Small intestine (tissue), 7 donors: Measurements from ENCODE around the gene FOXL2. TPM values are rescaled to one million over a fixed set of nuclear protein-coding genes. Genes with fewer than 3 reads are reported as not detected.
A peak's percentile ranks its signal among the peaks of the same experiment; 100 is the strongest.

Experiments
- DNase-seq, 2 donors: peaks; one replicate each; pipeline versions ENCODE4 v3.0.0 to v3.0.0-alpha.2; 2013
- FAIRE-seq: peaks from 2 replicates; lab custom pipeline; 2012; peaks lifted over from hg19 to GRCh38; lab: Jason Lieb, UNC
- H3K27ac ChIP-seq, 3 donors: one replicate each; pipeline ENCODE4 v1.5.1; 2013; ENCODE audit warnings: low read length in 2 of 3, mild to moderate bottlenecking in 2 of 3, control low read depth in 1 of 3, inconsistent platforms in 1 of 3, low read depth in 1 of 3, moderate library complexity in 1 of 3
- H3K27me3 ChIP-seq, 3 donors: one replicate each; pipeline ENCODE4 v1.6.1; 2013; ENCODE audit warnings: low read length in 3 of 3, inconsistent platforms in 1 of 3; ENCODE audit not compliant: control insufficient read depth in 3 of 3, insufficient read depth in 3 of 3
- H3K36me3 ChIP-seq, 3 donors: one replicate each; pipeline ENCODE4 v1.6.1; 2013; ENCODE audit warnings: low read length in 3 of 3, inconsistent platforms in 1 of 3, low read depth in 1 of 3, mild to moderate bottlenecking in 1 of 3, moderate library complexity in 1 of 3; ENCODE audit not compliant: control insufficient read depth in 3 of 3, insufficient read depth in 2 of 3
- H3K4me1 ChIP-seq, 3 donors: one replicate each; pipeline ENCODE4 v1.6.1; 2013; ENCODE audit warnings: low read length in 2 of 3, inconsistent platforms in 1 of 3, low read depth in 1 of 3, mild to moderate bottlenecking in 1 of 3, moderate library complexity in 1 of 3; ENCODE audit not compliant: control insufficient read depth in 3 of 3, insufficient read depth in 2 of 3
- H3K4me3 ChIP-seq, 3 donors: one replicate each; pipeline ENCODE4 v1.5.1; 2013; ENCODE audit warnings: low read length in 3 of 3, control low read depth in 1 of 3, inconsistent platforms in 1 of 3, low read depth in 1 of 3, mild to moderate bottlenecking in 1 of 3, moderate library complexity in 1 of 3
- H3K9me3 ChIP-seq, 2 donors: one replicate each; pipeline ENCODE4 v1.6.1; 2013; ENCODE audit warnings: low read depth in 1 of 2, low read length in 1 of 2; ENCODE audit not compliant: control insufficient read depth in 2 of 2, insufficient read depth in 1 of 2
- WGBS, 3 donors: extraction: QIAGEN DNeasy Blood & Tissue Kit; methylation state at CpG; one replicate each; pipeline ENCODE4 v1.1.7; 2013; 5-methylcytosine and 5-hydroxymethylcytosine counted together
- polyA plus RNA-seq, 4 donors: library from polyadenylated mRNA; stranded (reverse) in 3 of 4; unstranded in 1 of 4; fragments of 200-250 nt in 3 of 4; fragments of 120-200 nt in 1 of 4; gene quantifications; one replicate each; pipeline versions ENCODE4 v1.2.1 to v1.2.3, GENCODE V29; 2013
- donor health status: healthy with polysubstance abuse.
- donor health status: control.
- donor health status: control.
- donor health status: Bipolar disorder and iron deficiency.
- donor health status: healthy.

Gene FOXL2
- polyA plus RNA-seq, 4 donors, result not detected

DNA sequence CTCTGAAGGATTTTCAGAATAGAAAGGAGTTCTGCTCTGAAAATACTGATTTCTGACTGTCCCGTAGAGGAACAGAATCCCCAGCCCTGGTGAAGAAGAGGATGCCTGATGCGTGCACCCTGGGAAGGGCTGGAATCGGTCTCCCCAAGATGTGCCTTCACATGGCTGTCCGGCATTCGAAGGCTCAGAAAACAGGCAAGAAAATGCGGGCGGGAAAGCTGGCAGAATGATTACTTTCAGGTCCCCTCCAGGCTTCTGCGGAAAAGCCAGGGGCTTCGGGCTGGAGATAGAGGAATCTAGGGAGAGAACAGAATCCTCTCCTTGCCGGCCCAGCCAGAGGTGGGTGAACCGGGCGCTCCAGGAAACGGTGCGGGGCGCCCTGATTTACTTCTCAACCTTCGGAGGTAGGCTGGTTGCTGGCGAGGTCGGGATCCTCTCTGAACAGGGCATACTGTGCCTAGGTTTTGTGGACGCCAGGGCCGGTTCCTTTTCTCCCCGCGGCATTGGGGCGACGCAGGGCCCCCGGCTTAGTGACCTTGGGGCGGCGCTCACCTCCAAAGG is 2.6 kb upstream of the FOXL2 start:
- Histone ChIP-seq H3K4me3 (peak overlapping the region in 1 of 3 donors; percentile 22), H3K27me3 (peaks cover 16 to 84% (median 55%) of the 10 kb centered on the region in 3 donors), H3K9me3 (no peaks in the 10 kb centered on the region), H3K36me3 (no peaks in the 10 kb centered on the region), H3K27ac (no peak overlapping the region), H3K4me1 (peaks cover 2 to 19% (median 8%) of the 10 kb centered on the region in 3 donors)
- no peak for DNase-seq
- 3 to 6% (median 4%) methylated on average over 27 of the region's 27 CpGs for WGBS, 3 donors
- FAIRE-seq, result no peak

DNA sequence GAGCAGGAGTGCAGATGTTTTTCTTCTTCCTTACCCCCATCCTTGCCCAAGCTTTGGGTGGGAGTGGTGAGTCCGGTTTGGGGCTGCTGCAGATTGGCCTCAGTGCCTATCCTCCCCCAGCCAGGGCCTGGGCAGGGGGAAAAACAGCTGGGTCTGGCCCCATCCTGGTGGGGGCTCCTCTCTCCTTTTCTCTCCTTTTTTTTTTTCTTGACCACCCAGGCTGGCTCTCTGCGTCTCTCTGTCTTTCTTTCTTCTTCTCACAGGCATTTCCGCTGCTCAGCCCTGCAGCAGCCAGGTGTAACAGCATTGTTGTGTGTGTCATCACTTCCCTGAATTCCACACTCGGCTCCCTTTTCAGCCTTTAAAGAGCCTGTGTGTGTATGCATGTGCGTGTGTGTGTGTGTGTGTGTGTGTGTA is 2.1 kb upstream of the FOXL2 start:
- Histone ChIP-seq H3K4me1 (peaks cover 2 to 23% (median 12%) of the 10 kb centered on the region in 3 donors), H3K27me3 (peaks cover 16 to 85% (median 56%) of the 10 kb centered on the region in 3 donors)
- no peak for FAIRE-seq

DNA sequence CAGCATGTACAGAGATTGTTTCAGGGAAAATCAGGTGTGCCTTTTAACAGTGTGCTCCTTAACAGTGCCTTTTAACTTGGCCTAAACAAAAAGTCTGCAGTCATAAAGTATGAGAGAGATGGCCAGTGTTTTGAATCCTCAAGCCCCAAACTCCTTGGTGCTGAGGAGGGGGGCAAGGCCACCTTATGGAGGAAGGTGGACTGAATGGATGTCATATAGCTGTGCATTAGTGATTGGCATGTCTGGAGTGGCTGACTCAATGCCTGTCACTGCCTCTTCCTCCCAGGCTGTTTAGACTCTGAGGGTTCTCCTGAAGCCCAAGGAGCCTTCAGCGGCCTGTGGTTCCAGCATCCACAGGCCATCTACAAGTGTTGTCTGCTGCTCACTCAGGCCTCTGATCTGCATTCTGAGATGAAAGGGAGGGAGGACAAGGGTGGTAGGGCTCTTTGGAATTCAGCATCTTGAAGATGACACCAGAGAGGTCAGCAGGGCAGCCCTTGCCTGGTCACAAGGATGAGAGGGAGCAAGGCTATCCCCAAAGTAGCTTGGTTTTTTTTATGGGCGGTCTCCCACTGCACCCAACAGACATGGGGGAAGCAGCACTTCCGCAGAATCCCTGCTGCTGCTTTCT is 1.5 kb upstream of the FOXL2 start:
- H3K4me3 ChIP-seq, result no peak overlapping the region
- H3K27ac ChIP-seq, result no peak overlapping the region
- DNase-seq (no peak), FAIRE-seq (no peak)
- no peaks in the 10 kb centered on the region for H3K9me3 ChIP-seq
- no peaks in the 10 kb centered on the region for H3K36me3 ChIP-seq
- peaks cover 16 to 90% (median 58%) of the 10 kb centered on the region in 3 donors for H3K27me3 ChIP-seq
- 60 to 68% (median 64%) methylated on average over 3 of the region's 3 CpGs for WGBS, 3 donors
- peaks cover 2 to 23% (median 12%) of the 10 kb centered on the region in 3 donors for H3K4me1 ChIP-seq

More for the DNA sequence above, 2.1 kb upstream of the FOXL2 start:
- no peaks in the 10 kb centered on the region for H3K36me3 ChIP-seq
- no peak overlapping the region for H3K27ac ChIP-seq
- H3K9me3 ChIP-seq, result no peaks in the 10 kb centered on the region
- 35 to 45% (median 39%) methylated on average over 5 of the region's 5 CpGs for WGBS, 3 donors
- H3K4me3 ChIP-seq, result no peak overlapping the region
- DNase-seq, result no peak

DNA sequence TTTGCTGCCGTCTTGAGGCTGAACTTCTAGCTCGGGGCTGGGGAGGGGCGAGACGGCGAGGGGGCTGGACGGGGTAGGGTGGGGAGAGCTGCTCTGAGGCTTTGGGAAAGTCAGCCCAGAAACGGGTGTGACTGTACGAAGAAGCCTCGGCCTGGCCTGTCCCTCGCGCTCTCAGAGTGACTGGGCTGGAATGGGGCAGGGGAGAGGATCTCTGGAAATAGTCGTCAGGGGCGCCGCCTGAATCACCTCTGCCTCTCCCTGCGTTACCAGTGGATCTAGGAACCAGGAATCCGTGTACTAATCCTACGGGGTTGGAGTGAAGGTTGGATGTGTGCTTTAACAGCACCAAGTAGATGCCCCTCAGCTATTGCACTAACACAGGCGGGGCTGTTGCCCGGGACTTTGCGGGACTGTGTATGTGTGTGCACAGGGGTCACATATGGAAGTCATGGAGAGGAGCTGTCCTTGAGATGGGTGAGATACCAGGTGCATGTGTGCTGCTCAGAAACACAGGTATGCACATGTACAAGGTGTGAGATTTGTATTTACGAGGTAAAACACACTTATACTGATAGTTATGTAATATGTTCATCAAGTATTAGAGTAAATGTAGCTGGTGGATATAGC is 671 bp upstream of the FOXL2 start:
- DNase-seq (no peak), FAIRE-seq (no peak)
- Histone ChIP-seq H3K36me3 (no peaks in the 10 kb centered on the region), H3K4me1 (peaks cover 2 to 23% (median 12%) of the 10 kb centered on the region in 3 donors), H3K9me3 (no peaks in the 10 kb centered on the region), H3K27me3 (peaks cover 16 to 96% (median 61%) of the 10 kb centered on the region in 3 donors), H3K4me3 (no peak overlapping the region), H3K27ac (no peak overlapping the region)
- 10 to 20% (median 15%) methylated on average over 21 of the region's 21 CpGs for WGBS, 3 donors

DNA sequence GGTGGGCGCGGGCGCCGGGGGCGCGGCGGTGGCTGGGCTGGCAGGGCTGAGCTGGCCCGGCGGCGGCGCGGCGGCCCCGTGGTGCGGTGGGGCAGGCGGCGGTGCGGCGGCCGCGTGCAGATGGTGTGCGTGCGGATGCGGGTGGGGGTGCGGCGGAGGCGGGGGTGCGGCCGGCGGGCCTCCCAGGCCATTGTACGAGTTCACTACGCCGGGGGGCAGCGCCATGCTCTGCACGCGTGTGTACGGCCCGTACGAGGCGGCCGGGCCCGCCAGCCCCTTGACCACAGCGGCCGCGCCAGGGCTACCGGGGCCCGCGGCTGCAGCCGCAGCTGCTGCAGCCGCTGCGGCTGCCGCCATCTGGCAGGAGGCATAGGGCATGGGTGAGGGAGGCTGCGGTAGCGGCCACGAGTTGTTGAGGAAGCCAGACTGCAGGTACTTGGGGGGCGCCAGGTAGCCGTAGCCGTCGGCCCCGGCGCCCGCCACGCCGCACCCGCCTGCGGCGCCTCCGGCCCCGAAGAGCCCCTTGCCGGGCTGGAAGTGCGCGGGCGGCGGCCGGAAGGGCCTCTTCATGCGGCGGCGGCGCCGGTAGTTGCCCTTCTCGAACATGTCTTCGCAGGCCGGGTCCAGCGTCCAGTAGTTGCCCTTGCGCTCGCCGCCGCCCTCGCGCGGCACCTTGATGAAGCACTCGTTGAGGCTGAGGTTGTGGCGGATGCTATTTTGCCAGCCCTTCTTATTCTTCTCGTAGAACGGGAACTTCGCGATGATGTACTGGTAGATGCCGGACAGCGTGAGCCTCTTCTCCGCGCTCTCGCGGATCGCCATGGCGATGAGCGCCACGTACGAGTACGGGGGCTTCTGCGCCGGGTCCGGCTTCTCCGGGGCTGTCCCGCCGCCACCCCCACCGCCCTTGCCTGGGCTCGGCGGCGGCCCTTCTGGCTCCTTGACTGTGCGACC is 951 bp downstream of the FOXL2 start:
- H3K27ac ChIP-seq, result no peak overlapping the region
- peaks cover 14 to 97% (median 64%) of the 10 kb centered on the region in 3 donors for H3K27me3 ChIP-seq
- no peaks in the 10 kb centered on the region for H3K36me3 ChIP-seq
- WGBS, 3 donors, result 0 to 2% (median 1%) methylated on average over 63 to 120 of the region's 120 CpGs
- H3K9me3 ChIP-seq, result no peaks in the 10 kb centered on the region
- DNase-seq (peak; percentile 31 to 38), FAIRE-seq (no peak)
- H3K4me1 ChIP-seq, result peaks cover 2 to 23% (median 12%) of the 10 kb centered on the region in 3 donors
- peak overlapping the region in 1 of 3 donors; percentile 41 for H3K4me3 ChIP-seq

DNA sequence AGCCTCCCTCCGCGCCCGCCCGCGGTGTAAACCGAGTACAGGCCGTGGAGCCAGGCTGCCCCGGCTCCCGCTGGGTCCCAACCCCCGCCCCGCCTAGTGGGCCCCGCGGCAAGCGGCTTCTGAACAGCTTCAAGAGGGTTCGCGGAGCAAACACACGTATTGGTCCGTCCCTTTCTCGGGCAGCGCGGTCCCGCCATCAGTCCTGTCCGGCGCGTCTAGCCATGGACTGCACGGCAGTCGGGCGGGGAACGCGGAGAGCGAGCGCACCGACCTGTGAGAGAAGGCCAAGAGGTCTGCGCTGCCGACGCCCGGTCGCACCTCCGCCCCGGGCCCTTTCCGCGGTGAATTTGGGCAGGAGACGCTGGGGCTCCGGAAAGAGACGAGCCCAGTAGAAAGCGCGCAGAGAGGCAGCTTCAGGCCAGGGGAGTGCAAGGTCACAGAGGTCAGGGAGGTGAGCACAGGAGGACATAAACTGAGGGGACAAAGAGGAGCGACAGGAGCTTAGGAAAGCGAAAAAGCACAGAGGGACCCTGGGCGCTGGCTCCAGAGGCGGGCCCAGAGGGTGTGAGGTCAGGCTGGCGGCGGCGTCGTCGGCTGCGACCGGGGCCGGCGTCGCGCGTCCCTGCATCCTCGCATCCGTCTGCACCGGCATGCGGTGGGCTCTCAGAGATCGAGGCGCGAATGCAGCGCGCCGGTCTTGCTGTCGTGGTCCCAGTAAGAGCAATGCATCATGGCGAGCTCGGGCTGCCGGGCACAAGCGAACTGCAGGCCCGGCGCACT is 1.8 kb downstream of the FOXL2 start:
- peak overlapping the region in 1 of 3 donors; percentile 41 for H3K4me3 ChIP-seq
- WGBS, 3 donors, result 2 to 3% (median 3%) methylated on average over 70 to 80 of the region's 80 CpGs
- H3K27ac ChIP-seq, result no peak overlapping the region
- DNase-seq, result peak in 1 of 2 donors; percentile 54
- H3K9me3 ChIP-seq, result no peaks in the 10 kb centered on the region
- H3K4me1 ChIP-seq, result peaks cover 2 to 22% (median 12%) of the 10 kb centered on the region in 3 donors
- no peaks in the 10 kb centered on the region for H3K36me3 ChIP-seq
- H3K27me3 ChIP-seq, result peaks cover 14 to 97% (median 62%) of the 10 kb centered on the region in 3 donors
- no peak for FAIRE-seq

- no peaks in the 10 kb centered on the region for H3K9me3 ChIP-seq
- H3K4me1 ChIP-seq, result peaks cover 2 to 19% (median 8%) of the 10 kb centered on the region in 3 donors
- whole genome bisulfite sequencing, 3 donors, result 2 to 7% (median 6%) methylated on average over 12 of the region's 12 CpGs
- H3K27me3 ChIP-seq, result peaks cover 17 to 97% (median 63%) of the 10 kb centered on the region in 3 donors
- no peak for DNase-seq
- H3K27ac ChIP-seq, result no peak overlapping the region
- FAIRE-seq, result no peak
- peak overlapping the region in 1 of 3 donors; percentile 35 for H3K4me3 ChIP-seq
- no peaks in the 10 kb centered on the region for H3K36me3 ChIP-seq
Measured at GRCh38 chr3:138944654-138944928, 2.3 kb downstream of the FOXL2 start.
